Natural killer cell treated with Interleukin-12 subunit alpha and Interleukin-12 subunit beta and Interleukin-15 and Interleukin-18, amount 100 ng/mL, for 72 hours (primary cell): ENCODE results near the gene PLEKHA5. TPM values are rescaled to one million over a fixed set of nuclear protein-coding genes. Genes with fewer than 3 reads are reported as not detected.
"Not testable (repeated sequence)": the region's sequence is repeated elsewhere in the genome, so short reads cannot be mapped to it uniquely, and the experiment has no call there.

Experiments
- ATAC-seq, 2 donors: fragments of 150-1000 bp; cut with Tn5 transposase in 1 of 2; sonication (Bioruptor Pico), chemical (Tn5 transposase) in 1 of 2; 2 replicates each; pipeline ENCODE4 v1.10.0; 2021
- DNase-seq: peaks from one replicate; pipeline ENCODE4 v3.0.0; 2022; ENCODE audit warnings: low spot score
- H3K27ac Mint-ChIP-seq, 2 donors: 1 replicate in 1 of 2; 2 replicates in 1 of 2; pipeline ENCODE4 v1.8.0; 2022; ENCODE audit warnings: mixed read lengths in 2 of 2, mild to moderate bottlenecking in 1 of 2, moderate library complexity in 1 of 2
- H3K27me3 Mint-ChIP-seq, 2 donors: 1 replicate in 1 of 2; 2 replicates in 1 of 2; pipeline ENCODE4 v1.8.0; 2022; ENCODE audit warnings: mixed read lengths in 2 of 2
- H3K36me3 Mint-ChIP-seq: one replicate; pipeline ENCODE4 v1.8.0; 2022; ENCODE audit warnings: mixed read lengths
- H3K4me1 Mint-ChIP-seq, 2 donors: 1 replicate in 1 of 2; 2 replicates in 1 of 2; pipeline ENCODE4 v1.8.0; 2022; ENCODE audit warnings: low read depth in 2 of 2, mixed read lengths in 2 of 2, mild to moderate bottlenecking in 1 of 2
- H3K4me3 Mint-ChIP-seq: one replicate; pipeline ENCODE4 v1.8.0; 2022; ENCODE audit warnings: mixed read lengths
- H3K9me3 Mint-ChIP-seq: 2 replicates; pipeline ENCODE4 v1.8.0; 2022; ENCODE audit warnings: mixed read lengths
- total RNA-seq, 2 donors: library from RNA; stranded (reverse); gene quantifications; one replicate each; pipeline ENCODE4 v1.2.3, GENCODE V29; 2022

PLEKHA5 gene
- total RNA-seq, 2 donors from 2014 or later: 5.4 to 5.6 TPM

- no peak for DNase-seq
- no peaks in the 10 kb centered on the region for H3K9me3 Mint-ChIP-seq
Observed at GRCh38 chr12:19166956-19167355, 37.4 kb downstream of the PLEKHA5 start.

DNA sequence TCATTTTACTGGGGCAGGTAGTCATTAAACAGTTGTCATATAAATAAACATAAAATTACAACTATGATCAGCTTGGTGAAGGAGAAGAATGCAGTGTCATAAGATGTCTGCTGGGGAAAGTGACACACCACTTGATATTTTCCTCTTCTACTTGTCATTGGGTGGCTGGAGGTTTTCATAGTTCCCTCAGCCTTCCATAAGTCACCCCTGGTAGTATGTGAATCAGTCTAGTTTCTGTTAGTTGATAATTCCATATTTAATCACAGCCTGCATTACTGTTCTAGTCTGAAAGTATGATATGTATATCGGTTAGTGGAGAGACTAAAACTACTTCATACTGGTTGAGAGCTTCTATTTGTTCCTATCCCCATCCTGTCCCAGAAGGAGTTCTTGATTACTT, 38.2 kb downstream of the PLEKHA5 start:
- H3K27ac Mint-ChIP-seq: no peak overlapping the region
- H3K27me3 Mint-ChIP-seq: no peaks in the 10 kb centered on the region
- ATAC-seq (no peak), DNase-seq (no peak)
- no peaks in the 10 kb centered on the region for H3K36me3 Mint-ChIP-seq
- no peak overlapping the region for H3K4me3 Mint-ChIP-seq
- no peaks in the 10 kb centered on the region for H3K9me3 Mint-ChIP-seq
- H3K4me1 Mint-ChIP-seq: peaks cover 0 to 10% of the 10 kb centered on the region in 2 donors

More at GRCh38 chr12:19166956-19167355, 37.4 kb downstream of the PLEKHA5 start:
- Mint-ChIP-seq H3K36me3 (no peaks in the 10 kb centered on the region), H3K4me1 (peaks cover 0 to 10% of the 10 kb centered on the region in 2 donors), H3K4me3 (no peak overlapping the region), H3K27ac (no peak overlapping the region), H3K27me3 (no peaks in the 10 kb centered on the region)
- no peak for ATAC-seq

- H3K27ac Mint-ChIP-seq: no peak overlapping the region
- no peak for DNase-seq
- no peak overlapping the region for H3K4me3 Mint-ChIP-seq
- no peaks in the 10 kb centered on the region for H3K27me3 Mint-ChIP-seq
- H3K4me1 Mint-ChIP-seq: peaks cover 0 to 7% of the 10 kb centered on the region in 2 donors
- ATAC-seq: no peak
- H3K36me3 Mint-ChIP-seq: no peaks in the 10 kb centered on the region
- no peaks in the 10 kb centered on the region for H3K9me3 Mint-ChIP-seq
Observed at GRCh38 chr12:19168644-19169043, 39.1 kb downstream of the PLEKHA5 start.

- DNase-seq (no peak), ATAC-seq (no peak)
- Mint-ChIP-seq H3K4me1 (peaks cover 0 to 6% of the 10 kb centered on the region in 2 donors), H3K27me3 (no peaks in the 10 kb centered on the region), H3K4me3 (no peak overlapping the region), H3K9me3 (no peaks in the 10 kb centered on the region), H3K27ac (no peak overlapping the region), H3K36me3 (no peaks in the 10 kb centered on the region)
Observed at GRCh38 chr12:19169222-19169621, 39.7 kb downstream of the PLEKHA5 start.

DNA sequence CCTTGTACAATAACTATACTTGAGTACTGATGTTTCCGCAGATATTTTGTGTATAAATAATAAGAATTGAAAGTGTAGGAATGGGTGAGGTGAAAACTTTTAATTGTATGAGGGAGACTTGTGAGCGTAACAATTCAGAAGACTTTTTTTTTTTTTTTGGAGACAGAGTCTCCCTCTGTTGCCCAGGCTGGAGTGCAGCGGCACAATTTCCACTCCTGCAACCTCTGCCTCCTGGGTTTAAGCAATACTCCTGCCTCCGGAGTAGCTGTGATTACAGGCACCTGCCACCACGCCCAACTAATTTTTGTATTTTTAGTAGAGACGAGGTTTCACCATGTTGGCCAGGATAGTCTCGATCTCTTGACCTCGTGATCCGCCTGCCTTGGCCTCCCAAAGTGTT, 40.8 kb downstream of the PLEKHA5 start:
- not testable (repeated sequence) for H3K27me3 Mint-ChIP-seq, H3K4me1 Mint-ChIP-seq, H3K4me3 Mint-ChIP-seq, H3K27ac Mint-ChIP-seq, DNase-seq, H3K36me3 Mint-ChIP-seq, ATAC-seq, H3K9me3 Mint-ChIP-seq

DNA sequence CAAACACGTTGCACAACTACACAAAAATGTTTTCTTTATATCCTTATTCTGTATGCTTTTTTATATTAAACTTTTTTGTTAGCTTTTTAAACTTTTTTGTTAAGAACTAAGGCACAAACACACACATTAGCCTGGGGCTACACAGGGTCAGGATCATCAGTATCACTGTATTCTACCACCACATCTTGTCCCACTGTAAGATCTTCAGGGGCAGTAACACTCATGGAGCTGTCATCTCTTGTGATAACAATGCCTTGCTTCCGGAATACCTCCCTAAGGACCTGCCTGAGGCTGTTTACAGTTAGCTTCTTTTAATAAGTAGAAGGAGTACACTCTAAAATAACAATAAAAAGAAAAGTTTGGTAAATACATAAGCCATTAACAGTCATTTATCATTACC, 42.2 kb downstream of the PLEKHA5 start:
- no peaks in the 10 kb centered on the region for H3K27me3 Mint-ChIP-seq
- ATAC-seq (no peak), DNase-seq (no peak)
- no peaks in the 10 kb centered on the region for H3K9me3 Mint-ChIP-seq
- no peaks in the 10 kb centered on the region for H3K4me1 Mint-ChIP-seq
- H3K36me3 Mint-ChIP-seq: no peaks in the 10 kb centered on the region
- H3K4me3 Mint-ChIP-seq: no peak overlapping the region
- H3K27ac Mint-ChIP-seq: no peak overlapping the region

GRCh38 chr12:19177754-19178153, 48.2 kb downstream of the PLEKHA5 start:
- DNase-seq (no peak), ATAC-seq (no peak)
- Mint-ChIP-seq H3K9me3 (no peaks in the 10 kb centered on the region), H3K4me1 (no peaks in the 10 kb centered on the region), H3K36me3 (no peaks in the 10 kb centered on the region), H3K27me3 (no peaks in the 10 kb centered on the region), H3K27ac (no peak overlapping the region), H3K4me3 (no peak overlapping the region)

- no peaks in the 10 kb centered on the region for H3K9me3 Mint-ChIP-seq
- no peak overlapping the region for H3K27ac Mint-ChIP-seq
- no peaks in the 10 kb centered on the region for H3K4me1 Mint-ChIP-seq
- no peaks in the 10 kb centered on the region for H3K27me3 Mint-ChIP-seq
- DNase-seq (no peak), ATAC-seq (no peak)
- no peak overlapping the region for H3K4me3 Mint-ChIP-seq
- no peaks in the 10 kb centered on the region for H3K36me3 Mint-ChIP-seq
Observed at GRCh38 chr12:19179986-19180385, 50.5 kb downstream of the PLEKHA5 start.

DNA sequence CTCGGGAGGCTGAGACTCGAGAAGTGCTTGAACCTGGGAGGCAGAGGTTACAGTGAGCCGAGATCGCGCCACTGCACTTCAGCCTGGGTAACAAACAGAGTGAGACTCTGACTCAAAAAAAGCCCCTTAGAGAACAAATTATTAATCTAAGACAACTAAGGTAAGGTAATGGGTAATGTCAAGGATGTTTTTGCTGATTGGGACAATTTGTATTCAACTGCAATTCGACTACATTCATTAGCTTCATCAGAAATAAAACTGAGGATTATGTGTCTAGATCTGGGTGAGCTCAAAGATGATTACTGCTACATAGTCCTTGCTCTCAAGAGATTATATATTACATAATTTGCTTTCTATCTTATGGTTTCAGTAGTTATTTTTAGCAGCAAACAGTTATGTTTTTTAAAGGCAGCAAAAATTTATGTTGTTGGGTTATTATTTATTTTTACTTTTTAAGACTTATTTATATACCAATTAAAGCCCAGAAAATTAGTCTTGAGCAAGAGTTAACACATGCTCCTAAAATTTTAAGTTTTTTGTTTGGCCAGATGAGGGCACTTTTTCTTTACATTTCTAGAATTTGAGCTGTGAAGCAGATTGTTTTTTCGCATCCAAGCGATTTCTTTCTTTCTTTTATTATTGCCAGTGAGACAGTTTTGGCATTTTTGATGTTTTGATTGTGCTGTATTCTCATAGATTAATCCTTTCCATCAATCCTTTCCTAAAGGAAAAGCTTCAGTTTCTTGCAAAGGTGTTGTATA, 52.3 kb downstream of the PLEKHA5 start:
- no peaks in the 10 kb centered on the region for H3K4me1 Mint-ChIP-seq
- no peaks in the 10 kb centered on the region for H3K9me3 Mint-ChIP-seq
- no peak overlapping the region for H3K4me3 Mint-ChIP-seq
- DNase-seq (no peak), ATAC-seq (no peak)
- H3K27me3 Mint-ChIP-seq: no peaks in the 10 kb centered on the region
- no peaks in the 10 kb centered on the region for H3K36me3 Mint-ChIP-seq
- H3K27ac Mint-ChIP-seq: no peak overlapping the region

GRCh38 chr12:19183121-19183838, 53.7 kb downstream of the PLEKHA5 start:
- no peaks in the 10 kb centered on the region for H3K4me1 Mint-ChIP-seq
- H3K27me3 Mint-ChIP-seq: no peaks in the 10 kb centered on the region
- no peak overlapping the region for H3K27ac Mint-ChIP-seq
- H3K4me3 Mint-ChIP-seq: no peak overlapping the region
- no peak for DNase-seq
- no peaks in the 10 kb centered on the region for H3K9me3 Mint-ChIP-seq
- no peak for ATAC-seq
- H3K36me3 Mint-ChIP-seq: no peaks in the 10 kb centered on the region

- no peaks in the 10 kb centered on the region for H3K36me3 Mint-ChIP-seq
- H3K27me3 Mint-ChIP-seq: peaks cover 0 to 8% of the 10 kb centered on the region in 2 donors
- H3K27ac Mint-ChIP-seq: no peak overlapping the region
- no peak for DNase-seq
- H3K9me3 Mint-ChIP-seq: no peaks in the 10 kb centered on the region
- no peak for ATAC-seq
- no peaks in the 10 kb centered on the region for H3K4me1 Mint-ChIP-seq
- H3K4me3 Mint-ChIP-seq: no peak overlapping the region
Observed at GRCh38 chr12:19185262-19185929, 55.9 kb downstream of the PLEKHA5 start.

DNA sequence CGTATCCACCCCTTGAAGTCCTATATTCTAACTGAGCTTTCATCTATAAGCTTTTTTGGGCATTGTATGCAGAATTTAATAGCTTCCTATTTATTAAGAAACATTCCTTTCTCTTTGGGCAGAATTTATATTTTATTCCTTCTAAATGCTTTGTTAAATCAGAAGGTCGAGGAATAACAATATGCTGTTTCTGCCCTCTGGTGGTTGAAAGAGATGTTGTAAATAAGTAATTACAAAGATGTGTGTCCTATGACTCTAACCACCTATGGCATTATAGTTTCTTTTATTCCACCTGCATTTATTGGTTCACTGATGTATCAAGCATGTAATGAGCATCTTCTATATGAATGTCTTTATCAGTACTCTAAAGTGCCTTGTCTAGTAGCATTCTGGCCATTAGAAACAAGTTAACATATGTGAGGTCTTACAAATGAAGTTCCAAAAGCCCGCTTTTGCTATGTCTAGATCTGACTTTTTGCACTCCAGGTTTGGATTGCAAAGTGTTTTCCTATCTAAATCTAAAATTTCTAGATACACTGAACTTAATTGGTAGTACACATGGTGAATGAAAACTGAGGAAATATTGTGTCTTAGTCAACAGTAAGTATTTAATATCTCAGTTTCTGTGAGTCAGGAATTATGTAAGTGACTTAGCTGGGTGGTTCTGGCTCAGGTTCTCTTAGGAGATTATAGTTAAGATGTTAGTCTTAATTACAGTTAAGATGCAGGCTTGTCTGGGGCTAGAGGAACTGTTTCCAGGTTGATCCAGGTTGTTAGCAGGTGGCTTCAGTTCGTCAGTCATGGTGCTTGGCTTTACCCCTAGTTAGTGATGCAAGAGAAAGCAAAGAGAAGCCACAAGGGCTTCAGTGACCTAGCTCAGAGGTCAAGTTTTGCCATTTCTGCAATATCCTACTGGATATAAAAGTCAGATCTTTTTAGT, 57.5 kb downstream of the PLEKHA5 start:
- Mint-ChIP-seq H3K4me3 (no peak overlapping the region), H3K27me3 (peaks cover 0 to 8% of the 10 kb centered on the region in 2 donors), H3K4me1 (no peaks in the 10 kb centered on the region), H3K27ac (peak overlapping the region in 1 of 2 donors; percentile 27), H3K36me3 (no peaks in the 10 kb centered on the region), H3K9me3 (no peaks in the 10 kb centered on the region)
- DNase-seq (no peak), ATAC-seq (no peak)

DNA sequence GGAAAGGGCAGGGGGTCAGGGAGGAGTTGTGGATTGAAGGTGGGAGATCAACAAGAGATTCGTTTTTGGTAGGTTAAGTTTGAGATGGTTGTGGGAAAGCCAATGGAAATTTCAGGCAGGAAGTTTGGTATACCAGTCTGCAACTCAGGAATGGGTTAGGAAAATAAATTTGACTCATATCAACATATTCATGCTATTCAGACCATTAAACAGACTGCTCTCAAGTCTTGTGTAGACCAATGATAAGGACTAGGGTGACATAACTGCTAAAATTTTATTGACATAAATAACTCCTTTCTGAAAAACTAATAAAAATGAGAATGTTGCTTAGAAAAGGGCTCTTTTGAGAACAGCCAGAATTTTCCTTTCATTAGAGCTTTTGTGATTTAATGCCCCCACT, 60.0 kb downstream of the PLEKHA5 start:
- Mint-ChIP-seq H3K4me3 (no peak overlapping the region), H3K36me3 (no peaks in the 10 kb centered on the region), H3K27me3 (peaks cover 0 to 8% of the 10 kb centered on the region in 2 donors)

More for the DNA sequence above, 60.0 kb downstream of the PLEKHA5 start:
- H3K4me1 Mint-ChIP-seq: no peaks in the 10 kb centered on the region
- H3K9me3 Mint-ChIP-seq: no peaks in the 10 kb centered on the region
- H3K27ac Mint-ChIP-seq: no peak overlapping the region
- no peak for DNase-seq
- no peak for ATAC-seq
